Endometrial microvascular endothelial cells (primary cell): ENCODE data around the gene ELP5. TPM values are rescaled to one million over a fixed set of nuclear protein-coding genes. Genes with fewer than 3 reads are reported as not detected.

Experiments used
- in situ Hi-C: cut with HindIII; loops from 2 replicates; pipeline ENCODE4 v1.10.0; 2017; ENCODE audit warnings: low sequenced_read_pairs, low pct_unique_long_range_greater_than_20kb; ENCODE audit errors: inconsistent ontology term
- total RNA-seq: library from RNA; depleted of rRNA; stranded (reverse); fragments of >200 nt; gene quantifications from one replicate; pipeline ENCODE4 v1.2.3, GENCODE V29; 2015; ENCODE audit errors: inconsistent ontology term

Gene ELP5
- total RNA-seq, 1 donor from 2014 or later = 46.6 TPM

- in situ Hi-C loops = no loop called here
Measured at GRCh38 chr17:7246779-7247178, 5.2 kb upstream of the ELP5 start.

DNA sequence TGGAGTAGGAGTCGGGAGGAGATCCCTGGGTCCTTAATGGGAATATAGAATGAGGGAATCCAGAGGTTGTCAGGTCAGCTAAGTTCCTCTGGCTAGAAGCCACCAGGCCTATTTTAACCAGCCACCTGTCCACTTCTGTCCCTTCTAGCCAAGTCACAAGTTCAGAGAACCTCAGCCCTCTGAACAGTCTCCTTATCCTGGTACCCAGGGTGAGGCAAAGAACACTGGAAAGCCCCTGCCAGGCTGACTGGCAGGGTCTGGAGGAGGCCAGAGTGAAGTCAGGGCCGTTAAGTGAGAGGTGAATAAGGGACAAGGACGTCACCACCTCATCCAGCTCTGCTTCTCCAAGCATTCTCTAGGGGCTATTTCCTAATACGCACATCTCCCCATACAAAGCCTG is 3.2 kb upstream of the ELP5 start:
- in situ Hi-C loops = no loop called here

GRCh38 chr17:7249214-7249613 is 2.8 kb upstream of the ELP5 start:
- in situ Hi-C loops = no loop called here

DNA sequence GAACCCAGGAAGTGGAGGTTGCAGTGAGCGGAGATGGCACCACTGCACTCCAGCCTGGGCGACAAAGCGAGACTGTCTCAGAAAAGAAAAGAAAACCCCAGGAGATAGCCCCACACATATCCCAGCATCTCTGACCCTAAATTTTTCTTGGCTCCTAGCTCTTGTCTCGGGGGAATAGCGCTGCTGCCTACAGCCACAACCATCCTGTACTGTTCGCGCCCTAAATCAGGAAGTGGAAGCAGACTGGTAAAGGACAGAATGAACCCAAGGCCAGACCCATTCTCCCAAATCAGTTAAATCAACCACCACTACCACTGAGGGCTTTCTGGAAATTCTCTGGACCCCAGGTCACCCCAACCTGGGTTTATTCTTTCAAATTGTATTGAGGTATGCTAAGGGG is 2.2 kb upstream of the ELP5 start:
- in situ Hi-C loops = no loop called here

DNA sequence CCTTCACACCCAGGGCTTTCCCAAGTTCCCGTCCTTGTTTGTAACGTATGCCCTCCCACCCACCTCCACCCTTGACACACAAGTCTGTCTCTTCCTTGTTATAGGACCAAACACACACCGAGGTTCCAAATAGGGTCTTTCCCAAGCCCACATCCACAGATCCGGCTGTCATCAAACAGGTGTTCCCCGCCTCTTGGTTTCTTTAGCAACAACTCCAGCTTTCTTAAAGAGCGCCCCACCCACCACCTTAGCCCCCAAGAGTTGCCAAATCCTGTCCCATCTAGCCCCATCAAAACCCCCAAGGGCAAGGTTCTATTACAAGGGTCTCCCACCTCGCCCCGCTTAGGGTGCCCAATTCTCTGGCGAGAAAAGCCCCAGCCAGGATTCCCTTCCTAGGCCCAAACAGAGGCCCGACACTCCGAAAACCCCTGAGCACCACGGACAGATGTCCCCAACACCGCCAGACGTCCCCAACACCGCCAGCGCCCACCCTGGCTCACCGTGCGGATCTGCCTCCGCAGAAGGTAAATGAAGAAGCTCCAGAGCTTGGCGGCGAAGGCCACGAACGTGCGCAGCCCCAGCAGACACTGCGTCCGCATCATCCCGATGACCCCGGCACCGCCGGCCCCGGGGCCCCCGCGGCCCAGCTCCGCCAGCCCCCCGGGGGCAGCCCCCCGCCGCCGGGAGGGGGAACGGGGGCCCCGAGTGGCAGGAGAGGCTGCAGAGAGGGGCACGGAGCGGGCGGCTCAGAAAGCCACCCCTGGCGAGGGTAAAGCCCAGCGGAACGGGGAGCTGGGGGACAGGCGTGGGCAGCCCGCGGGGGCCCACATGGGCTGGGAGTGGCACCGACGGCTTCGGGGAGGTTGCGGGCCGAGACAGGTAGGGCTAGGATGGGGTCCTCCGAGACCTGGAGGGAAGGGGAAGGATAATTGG is 1.1 kb upstream of the ELP5 start:
- in situ Hi-C loops = no loop called here

GRCh38 chr17:7251661-7252175 is 297 bp upstream of the ELP5 start, which contains the start of gene CTDNEP1:
Gene CTDNEP1 (minus strand): TSS chr17:7251734. CDS start chr17:7251296, 438 bp downstream.
- in situ Hi-C loops = no loop called here

DNA sequence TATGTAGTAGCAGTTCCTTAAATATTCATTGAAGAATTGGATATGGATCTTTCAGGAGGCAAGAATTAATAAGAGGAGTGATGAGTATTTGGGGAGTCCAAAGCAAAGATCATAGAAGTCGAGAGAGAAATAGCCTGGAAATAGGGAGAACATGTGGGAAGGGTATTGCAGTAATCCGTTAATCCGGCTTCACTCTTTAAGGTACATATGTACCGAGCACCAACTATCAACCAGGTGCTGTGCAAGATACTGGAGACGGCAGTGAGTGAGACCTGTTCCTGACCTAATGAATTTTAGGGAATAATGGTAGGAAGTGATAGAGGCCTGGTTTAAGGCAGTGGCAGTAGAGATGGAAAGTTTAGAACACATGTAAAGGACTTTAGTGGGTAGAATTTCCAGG is 1.1 kb downstream of the ELP5 start:
- in situ Hi-C loops = no loop called here

DNA sequence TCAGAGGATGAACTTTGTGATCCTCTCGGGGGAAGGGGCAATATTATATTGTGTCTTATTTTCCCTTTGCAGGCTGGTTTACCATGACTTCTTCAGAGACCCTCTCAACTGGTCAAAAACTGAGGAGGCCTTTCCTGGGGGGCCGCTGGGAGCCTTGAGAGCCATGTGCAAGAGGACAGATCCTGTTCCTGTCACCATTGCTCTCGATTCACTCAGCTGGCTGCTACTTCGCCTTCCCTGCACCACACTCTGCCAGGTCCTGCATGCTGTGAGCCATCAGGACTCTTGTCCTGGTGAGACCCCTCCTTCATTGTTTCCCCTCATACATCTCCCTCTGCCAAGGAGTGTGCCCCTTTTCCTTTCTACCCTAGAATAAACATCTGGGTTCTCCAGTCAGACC is 2.5 kb downstream of the ELP5 start:
- in situ Hi-C loops = no loop called here

DNA sequence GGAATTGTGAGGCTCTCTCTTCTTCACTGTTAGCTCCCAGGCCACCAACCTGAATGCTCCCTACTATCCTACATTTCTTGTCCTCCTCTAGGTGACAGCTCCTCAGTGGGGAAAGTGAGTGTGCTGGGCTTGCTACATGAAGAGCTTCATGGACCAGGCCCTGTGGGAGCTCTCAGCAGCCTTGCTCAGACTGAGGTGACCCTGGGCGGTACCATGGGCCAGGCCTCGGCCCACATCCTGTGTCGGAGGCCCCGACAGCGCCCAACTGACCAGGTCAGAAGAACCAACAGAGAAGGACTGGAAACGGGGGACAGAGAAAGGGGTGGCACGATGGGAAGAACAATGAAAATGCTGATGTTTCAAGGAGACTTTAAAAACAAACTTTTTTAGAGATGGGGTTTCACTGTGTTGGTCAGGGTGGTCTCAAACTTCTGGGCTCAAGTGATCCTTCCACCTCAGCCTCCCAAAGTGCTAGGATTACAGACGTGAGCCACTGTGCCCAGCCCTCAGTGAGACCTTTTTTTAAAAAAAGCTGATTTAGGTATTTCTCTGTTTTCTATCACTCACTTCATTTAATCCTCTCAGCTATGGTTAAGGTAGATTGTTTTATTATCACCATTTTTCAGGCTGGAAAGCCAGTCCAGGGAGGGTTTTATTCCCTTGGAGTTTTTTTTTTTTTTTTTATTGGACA is 4.9 kb downstream of the ELP5 start:
- in situ Hi-C loops = no loop called here

DNA sequence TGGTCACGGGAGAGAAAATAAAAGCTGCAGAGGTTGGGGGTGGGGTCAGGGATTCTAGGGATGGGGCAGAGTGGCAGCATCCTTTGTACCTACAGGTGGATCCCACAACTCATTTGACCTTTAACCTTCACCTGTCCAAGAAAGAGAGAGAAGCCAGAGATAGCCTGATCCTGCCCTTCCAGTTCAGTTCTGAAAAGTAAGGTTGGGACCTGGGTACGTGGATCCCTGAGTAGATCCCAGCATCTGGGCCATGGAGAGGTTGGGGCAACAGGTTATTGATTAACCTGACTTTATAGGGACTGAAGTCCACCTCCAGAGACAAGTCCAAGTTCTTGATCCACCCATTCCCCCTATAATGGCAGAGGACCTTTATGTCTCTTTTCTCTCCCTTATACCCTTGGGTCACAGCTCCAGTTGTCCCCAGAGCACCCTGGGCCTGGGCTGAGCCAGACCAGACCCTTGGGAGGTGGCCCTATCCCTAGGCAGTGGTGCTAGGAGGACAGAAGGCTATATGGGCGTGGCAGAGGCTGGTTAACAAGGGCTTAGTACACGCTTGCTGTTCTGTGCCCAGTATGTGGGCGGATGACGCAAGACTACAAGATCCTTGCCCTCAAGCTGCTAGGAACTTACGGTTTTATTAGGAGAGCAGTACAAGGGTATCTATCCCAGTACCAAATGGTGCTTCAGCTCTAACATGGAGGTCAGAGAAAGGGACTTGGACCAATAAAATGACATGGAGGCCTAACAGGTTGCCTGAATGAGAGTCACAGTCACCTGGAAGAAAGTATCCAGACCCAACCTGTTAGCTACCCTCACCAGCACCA is 6.9 kb downstream of the ELP5 start:
- in situ Hi-C loops = no loop called here

DNA sequence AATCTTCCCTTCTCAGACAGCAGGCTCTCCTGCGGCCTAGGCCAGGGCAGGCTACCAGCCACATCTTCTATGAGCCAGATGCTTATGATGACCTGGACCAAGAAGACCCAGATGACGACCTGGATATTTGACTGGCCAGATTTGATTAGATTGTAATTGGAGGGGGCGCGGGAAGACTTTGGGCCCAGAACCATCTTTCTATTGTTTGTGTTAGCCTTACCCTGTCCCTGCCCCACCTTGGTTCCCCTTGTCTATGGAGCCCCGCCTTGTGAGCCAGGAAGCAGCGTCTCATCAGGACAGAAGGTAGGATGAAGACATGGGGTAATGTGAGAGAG is 7.5 kb downstream of the ELP5 start:
- in situ Hi-C loops = no loop called here

GRCh38 chr17:7260151-7260550 is 8.1 kb downstream of the ELP5 start:
- in situ Hi-C loops = no loop called here

- in situ Hi-C loops = no loop called here
Measured at GRCh38 chr17:7260651-7261378, 8.8 kb downstream of the ELP5 start.

DNA sequence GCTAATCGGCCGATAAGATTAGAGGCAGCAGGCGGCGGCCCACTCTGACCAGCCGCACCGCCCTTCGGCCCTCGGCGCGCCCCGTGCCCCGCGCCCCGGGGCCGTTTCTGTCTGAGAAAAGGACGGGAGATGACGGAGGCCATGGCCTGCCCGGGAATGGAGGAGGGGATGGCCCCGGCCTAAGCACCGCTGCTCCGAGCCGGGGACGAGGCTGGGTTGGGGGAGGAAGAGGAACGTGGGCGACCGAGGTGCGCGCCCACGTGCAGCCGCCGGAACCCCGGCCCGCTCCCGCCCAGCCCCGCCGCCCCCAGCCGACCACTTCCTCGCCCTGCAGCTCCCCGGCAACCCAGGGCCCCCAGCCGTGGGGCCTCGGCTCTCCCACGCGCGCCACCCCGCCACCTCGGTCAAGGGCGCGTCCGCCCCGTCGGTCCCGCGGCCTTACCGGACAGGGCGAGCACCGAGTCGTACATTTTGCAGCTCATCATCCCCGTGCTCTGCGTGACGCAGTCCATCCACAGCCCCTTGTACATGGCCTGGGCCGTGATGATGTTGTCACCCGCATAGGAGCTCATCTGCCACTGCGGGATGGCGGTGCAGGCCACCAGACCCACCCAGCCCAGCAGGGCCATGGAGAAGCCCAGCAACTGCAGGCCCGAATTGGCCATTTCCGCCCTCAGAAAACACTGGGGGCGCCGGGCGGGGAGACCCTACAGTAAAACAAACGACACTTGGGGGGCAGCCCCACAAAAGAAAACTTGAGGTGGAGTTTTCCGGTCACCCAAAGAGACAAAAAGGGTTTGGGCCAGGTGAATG is 9.6 kb downstream of the ELP5 start:
- in situ Hi-C loops = no loop called here

GRCh38 chr17:7262192-7262934 is 10.3 kb downstream of the ELP5 start, which contains the start of gene CLDN7:
Gene CLDN7 (minus strand): TSS chr17:7262478. CDS start chr17:7262043, 435 bp downstream.
- in situ Hi-C loops = no loop called here

- in situ Hi-C loops = no loop called here
Measured at GRCh38 chr17:7262935-7263800, 11.2 kb downstream of the ELP5 start.
